IMR-90 (cell line): Measurements from ENCODE around the gene NIPBL.

Experiments used
- CEBPB ChIP-seq: IDR thresholded peaks from 2 replicates; pipeline ENCODE4 v1.6.1; 2012; ENCODE audit warnings: low read depth, low read length, improper control_type of control experiment
- CHD1 ChIP-seq: IDR thresholded peaks from 2 replicates; pipeline ENCODE4 v1.6.1; 2012; ENCODE audit warnings: low read depth, low read length, improper control_type of control experiment
- CTCF ChIP-seq: conservative IDR thresholded peaks from 2 replicates; pipeline ENCODE4 v1.5.1; 2012; ENCODE audit warnings: mild to moderate bottlenecking, low read depth, low read length, improper control_type of control experiment
- FOS ChIP-seq: fragments of 150-350 bp; IDR thresholded peaks from 2 replicates; pipeline ENCODE4 v1.6.1; 2016; ENCODE audit warnings: low read depth, low read length
- MAZ ChIP-seq: IDR thresholded peaks from 2 replicates; pipeline ENCODE4 v1.6.1; 2012; ENCODE audit warnings: low read depth, mild to moderate bottlenecking, low read length, improper control_type of control experiment, moderate library complexity, borderline replicate concordance
- MXI1 ChIP-seq: IDR thresholded peaks from 2 replicates; pipeline ENCODE4 v1.6.1; 2012; ENCODE audit warnings: low read depth, mild to moderate bottlenecking, low read length, moderate library complexity, borderline replicate concordance
- NFE2L2 ChIP-seq: fragments of 150-350 bp; IDR thresholded peaks from 2 replicates; pipeline ENCODE4 v1.6.1; 2016; ENCODE audit warnings: low read depth, mild to moderate bottlenecking, low read length
- POLR2A ChIP-seq: IDR thresholded peaks from 2 replicates; pipeline ENCODE4 v1.6.1; 2012; ENCODE audit warnings: mild to moderate bottlenecking, low read depth, low read length
- RAD21 ChIP-seq: IDR thresholded peaks from 2 replicates; pipeline ENCODE4 v1.6.1; 2012; ENCODE audit warnings: low read length, improper control_type of control experiment
- RFX5 ChIP-seq: IDR thresholded peaks from 2 replicates; pipeline ENCODE4 v1.8.0; 2012; ENCODE audit warnings: low read depth, mild to moderate bottlenecking, low read length, moderate library complexity
- SMC3 ChIP-seq: fragments of 150-350 bp; IDR thresholded peaks from 2 replicates; pipeline ENCODE4 v1.6.1; 2016; ENCODE audit warnings: low read depth, mild to moderate bottlenecking, antibody characterized with exemption, low read length, moderate library complexity
- USF2 ChIP-seq: fragments of 150-350 bp; IDR thresholded peaks from 2 replicates; pipeline ENCODE4 v1.6.1; 2017; ENCODE audit warnings: mild to moderate bottlenecking, antibody characterized with exemption, low read length, low read depth

GRCh38 chr5:36915653-36916052 lies 39.1 kb downstream of the NIPBL start:
- TF ChIP-seq FOS (no peak), CTCF (no peak), MAZ (no peak), POLR2A (no peak), CHD1 (no peak), MXI1 (no peak), RAD21 (no peak), NFE2L2 (no peak), CEBPB (no peak), USF2 (no peak), RFX5 (no peak), SMC3 (no peak)
